ENCODE results near the gene DCTN5. TPM values are rescaled to one million over a fixed set of nuclear protein-coding genes. Genes with fewer than 3 reads are reported as not detected.

The DCTN5 gene
- total and polyA plus RNA-seq, 2 of the 13 experiments (the other 11 are each of a cell fraction or from before 2014, with no cell fraction given), result 105 to 207 TPM

DNA sequence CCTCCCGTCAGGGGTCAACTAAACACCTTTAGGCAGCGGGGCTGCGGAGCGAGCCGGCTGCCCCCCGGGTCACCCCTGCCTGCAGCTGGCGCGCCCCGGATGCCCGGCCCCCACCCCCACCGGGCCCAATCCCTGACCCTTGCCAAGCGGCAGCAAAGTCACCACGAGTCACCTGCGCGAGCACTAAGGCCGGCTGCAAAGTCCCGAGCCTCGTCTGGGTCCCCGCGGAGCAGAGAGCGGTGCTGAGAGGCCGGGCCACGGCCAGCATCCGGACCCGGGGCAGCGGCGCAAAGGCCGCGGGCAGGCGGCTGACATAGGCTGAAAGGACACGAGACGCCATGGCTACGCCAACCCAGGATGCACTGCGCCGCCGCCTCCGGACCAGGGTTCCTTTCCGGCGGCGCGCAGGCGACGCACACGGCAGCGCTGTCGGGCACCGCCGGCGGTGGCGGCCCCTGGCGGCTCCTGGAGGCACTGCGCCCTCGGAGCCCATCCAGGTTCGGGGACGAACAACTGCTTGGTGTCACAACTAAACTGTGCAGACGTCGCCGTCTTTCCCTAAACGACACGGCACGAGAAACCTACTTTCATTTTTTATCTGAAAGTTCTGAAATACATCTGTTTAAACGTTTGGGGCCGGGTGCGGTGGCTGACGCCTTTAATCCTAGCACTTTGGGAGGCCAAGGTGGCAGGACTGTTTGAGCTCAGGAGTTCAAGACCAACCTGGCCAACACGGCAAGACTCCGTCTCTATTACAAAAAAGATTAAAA lies 45.1 kb upstream of the DCTN5 start, which contains the start of gene NDUFAB1 (continued):
- TF ChIP-seq, protein P1, sequence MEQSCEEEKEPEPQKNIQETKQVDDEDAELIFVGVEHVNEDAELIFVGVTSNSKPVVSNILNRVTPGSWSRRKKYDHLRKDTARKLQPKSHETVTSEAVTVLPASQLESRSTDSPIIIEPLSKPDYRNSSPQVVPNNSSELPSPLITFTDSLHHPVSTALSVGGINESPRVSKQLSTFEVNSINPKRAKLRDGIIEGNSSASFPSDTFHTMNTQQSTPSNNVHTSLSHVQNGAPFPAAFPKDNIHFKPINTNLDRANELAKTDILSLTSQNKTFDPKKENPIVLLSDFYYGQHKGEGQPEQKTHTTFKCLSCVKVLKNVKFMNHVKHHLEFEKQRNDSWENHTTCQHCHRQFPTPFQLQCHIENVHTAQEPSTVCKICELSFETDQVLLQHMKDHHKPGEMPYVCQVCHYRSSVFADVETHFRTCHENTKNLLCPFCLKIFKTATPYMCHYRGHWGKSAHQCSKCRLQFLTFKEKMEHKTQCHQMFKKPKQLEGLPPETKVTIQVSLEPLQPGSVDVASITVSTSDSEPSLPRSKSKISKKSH (CRISPR knock-in tag; IDR thresholded peaks at IDR 0.05; ENCODE audit: borderline replicate concordance), result peak; percentile 95
- TF ChIP-seq HMG20B (CRISPR knock-in tag; conservative IDR thresholded peaks at IDR 0.05), result peak; percentile 37; the same call in 1 of the 2 replicates
- TF ChIP-seq ZNF460 (CRISPR knock-in tag; IDR thresholded peaks at IDR 0.05; ENCODE audit: borderline replicate concordance), result peak; percentile 49; the same call in 1 of the 2 replicates
- TF ChIP-seq, protein P2, sequence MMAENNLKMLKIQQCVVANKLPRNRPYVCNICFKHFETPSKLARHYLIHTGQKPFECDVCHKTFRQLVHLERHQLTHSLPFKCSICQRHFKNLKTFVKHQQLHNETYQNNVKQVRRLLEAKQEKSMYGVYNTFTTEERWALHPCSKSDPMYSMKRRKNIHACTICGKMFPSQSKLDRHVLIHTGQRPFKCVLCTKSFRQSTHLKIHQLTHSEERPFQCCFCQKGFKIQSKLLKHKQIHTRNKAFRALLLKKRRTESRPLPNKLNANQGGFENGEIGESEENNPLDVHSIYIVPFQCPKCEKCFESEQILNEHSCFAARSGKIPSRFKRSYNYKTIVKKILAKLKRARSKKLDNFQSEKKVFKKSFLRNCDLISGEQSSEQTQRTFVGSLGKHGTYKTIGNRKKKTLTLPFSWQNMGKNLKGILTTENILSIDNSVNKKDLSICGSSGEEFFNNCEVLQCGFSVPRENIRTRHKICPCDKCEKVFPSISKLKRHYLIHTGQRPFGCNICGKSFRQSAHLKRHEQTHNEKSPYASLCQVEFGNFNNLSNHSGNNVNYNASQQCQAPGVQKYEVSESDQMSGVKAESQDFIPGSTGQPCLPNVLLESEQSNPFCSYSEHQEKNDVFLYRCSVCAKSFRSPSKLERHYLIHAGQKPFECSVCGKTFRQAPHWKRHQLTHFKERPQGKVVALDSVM (CRISPR knock-in tag; IDR thresholded peaks at IDR 0.05), result peak; percentile 86
- TF ChIP-seq, protein P3, sequence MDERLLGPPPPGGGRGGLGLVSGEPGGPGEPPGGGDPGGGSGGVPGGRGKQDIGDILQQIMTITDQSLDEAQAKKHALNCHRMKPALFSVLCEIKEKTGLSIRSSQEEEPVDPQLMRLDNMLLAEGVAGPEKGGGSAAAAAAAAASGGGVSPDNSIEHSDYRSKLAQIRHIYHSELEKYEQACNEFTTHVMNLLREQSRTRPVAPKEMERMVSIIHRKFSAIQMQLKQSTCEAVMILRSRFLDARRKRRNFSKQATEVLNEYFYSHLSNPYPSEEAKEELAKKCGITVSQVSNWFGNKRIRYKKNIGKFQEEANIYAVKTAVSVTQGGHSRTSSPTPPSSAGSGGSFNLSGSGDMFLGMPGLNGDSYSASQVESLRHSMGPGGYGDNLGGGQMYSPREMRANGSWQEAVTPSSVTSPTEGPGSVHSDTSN (CRISPR knock-in tag; IDR thresholded peaks at IDR 0.05), result no peak
- TF ChIP-seq, protein P4, sequence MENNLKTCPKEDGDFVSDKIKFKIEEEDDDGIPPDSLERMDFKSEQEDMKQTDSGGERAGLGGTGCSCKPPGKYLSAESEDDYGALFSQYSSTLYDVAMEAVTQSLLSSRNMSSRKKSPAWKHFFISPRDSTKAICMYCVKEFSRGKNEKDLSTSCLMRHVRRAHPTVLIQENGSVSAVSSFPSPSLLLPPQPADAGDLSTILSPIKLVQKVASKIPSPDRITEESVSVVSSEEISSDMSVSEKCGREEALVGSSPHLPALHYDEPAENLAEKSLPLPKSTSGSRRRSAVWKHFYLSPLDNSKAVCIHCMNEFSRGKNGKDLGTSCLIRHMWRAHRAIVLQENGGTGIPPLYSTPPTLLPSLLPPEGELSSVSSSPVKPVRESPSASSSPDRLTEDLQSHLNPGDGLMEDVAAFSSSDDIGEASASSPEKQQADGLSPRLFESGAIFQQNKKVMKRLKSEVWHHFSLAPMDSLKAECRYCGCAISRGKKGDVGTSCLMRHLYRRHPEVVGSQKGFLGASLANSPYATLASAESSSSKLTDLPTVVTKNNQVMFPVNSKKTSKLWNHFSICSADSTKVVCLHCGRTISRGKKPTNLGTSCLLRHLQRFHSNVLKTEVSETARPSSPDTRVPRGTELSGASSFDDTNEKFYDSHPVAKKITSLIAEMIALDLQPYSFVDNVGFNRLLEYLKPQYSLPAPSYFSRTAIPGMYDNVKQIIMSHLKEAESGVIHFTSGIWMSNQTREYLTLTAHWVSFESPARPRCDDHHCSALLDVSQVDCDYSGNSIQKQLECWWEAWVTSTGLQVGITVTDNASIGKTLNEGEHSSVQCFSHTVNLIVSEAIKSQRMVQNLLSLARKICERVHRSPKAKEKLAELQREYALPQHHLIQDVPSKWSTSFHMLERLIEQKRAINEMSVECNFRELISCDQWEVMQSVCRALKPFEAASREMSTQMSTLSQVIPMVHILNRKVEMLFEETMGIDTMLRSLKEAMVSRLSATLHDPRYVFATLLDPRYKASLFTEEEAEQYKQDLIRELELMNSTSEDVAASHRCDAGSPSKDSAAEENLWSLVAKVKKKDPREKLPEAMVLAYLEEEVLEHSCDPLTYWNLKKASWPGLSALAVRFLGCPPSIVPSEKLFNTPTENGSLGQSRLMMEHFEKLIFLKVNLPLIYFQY (CRISPR knock-in tag; IDR thresholded peaks at IDR 0.05; ENCODE audit: borderline replicate concordance), result peak; percentile 90
- TF ChIP-seq, protein P5, sequence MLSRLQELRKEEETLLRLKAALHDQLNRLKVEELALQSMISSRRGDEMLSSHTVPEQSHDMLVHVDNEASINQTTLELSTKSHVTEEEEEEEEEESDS (CRISPR knock-in tag; IDR thresholded peaks at IDR 0.05; ENCODE audit: borderline replicate concordance), result 0 out of 2 replicates have a peak, but pooled peaks have one; percentile 52
- TF ChIP-seq MAF1 (CRISPR knock-in tag; IDR thresholded peaks at IDR 0.05; ENCODE audit: borderline replicate concordance), result peak; percentile 84
- peak; percentile 88 for TF ChIP-seq ZNF768 (CRISPR knock-in tag; IDR thresholded peaks at IDR 0.05)
- TF ChIP-seq LCORL (IDR thresholded peaks at IDR 0.05), result no peak
- peak; percentile 88 for TF ChIP-seq LCORL (CRISPR knock-in tag; IDR thresholded peaks at IDR 0.05)
- no peak for TF ChIP-seq MAFG (CRISPR knock-in tag; IDR thresholded peaks at IDR 0.05)
- no peak for TF ChIP-seq MBD4 (IDR thresholded peaks at IDR 0.05; ENCODE audit: borderline replicate concordance, low read length)
- TF ChIP-seq ZNF766 (CRISPR knock-in tag; IDR thresholded peaks at IDR 0.05; ENCODE audit: borderline replicate concordance), result peak; percentile 94; the same call in 1 of the 2 replicates
- no peak for TF ChIP-seq ZNF577 (CRISPR knock-in tag; IDR thresholded peaks at IDR 0.05; ENCODE audit: borderline replicate concordance, low read depth)
- TF ChIP-seq ZNF549 (CRISPR knock-in tag; IDR thresholded peaks at IDR 0.05), result no peak; the same call in 1 of the 2 replicates
- no peak for TF ChIP-seq IKZF1 (IDR thresholded peaks at IDR 0.05)
